GM21360 (cell line): ENCODE results near the gene NDUFAF2.
"Not testable (repeated sequence)": the region's sequence is repeated elsewhere in the genome, so short reads cannot be mapped to it uniquely, and the experiment has no call there.

Experiments used
- ATAC-seq: cut with Tn5 transposase; IDR thresholded peaks from one replicate; pipeline ENCODE4 v1.9.1; 2021; ENCODE audit warnings: mild to moderate bottlenecking, moderate library complexity; ENCODE audit not compliant: unreplicated experiment

NDUFAF2 gene

DNA sequence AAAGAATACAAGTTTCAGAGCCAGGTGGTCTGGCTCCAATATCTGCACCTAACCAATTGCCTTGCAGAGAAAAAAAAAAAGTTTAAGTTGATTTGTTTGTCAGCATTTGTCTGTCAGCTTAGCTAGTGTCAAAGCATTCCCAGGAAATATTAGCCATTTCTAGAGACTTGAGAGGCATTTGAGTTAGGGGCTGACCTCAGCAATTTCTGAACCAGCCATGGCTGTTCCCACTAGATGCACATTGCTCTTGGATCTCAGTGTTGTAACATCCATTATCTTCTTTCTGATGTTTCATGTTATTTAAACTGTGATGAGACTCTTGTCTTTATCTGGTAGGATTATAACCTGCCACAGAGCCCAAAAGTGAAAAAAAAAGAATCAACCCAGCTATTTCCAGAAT lies 102.3 kb downstream of the NDUFAF2 start:
- no peak for ATAC-seq

DNA sequence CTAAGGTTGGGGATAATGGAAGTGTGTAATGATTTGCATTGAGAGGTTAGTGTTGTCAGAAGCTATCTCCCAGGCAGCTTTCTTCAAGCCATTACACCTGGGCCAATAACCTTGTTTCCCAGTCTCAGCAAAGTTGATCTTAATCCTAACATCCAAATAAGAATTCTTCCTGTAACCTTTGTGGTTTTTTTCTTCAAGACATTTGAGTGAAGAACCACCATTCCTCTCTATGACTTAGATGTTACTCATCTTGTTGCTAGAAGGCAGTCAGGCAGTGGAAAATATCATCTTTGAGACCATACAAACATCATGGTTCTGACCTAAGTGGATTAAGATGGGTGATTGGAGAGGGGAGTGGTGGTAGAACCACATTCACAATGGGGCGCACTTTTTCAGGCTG lies 103.5 kb downstream of the NDUFAF2 start:
- no peak for ATAC-seq

DNA sequence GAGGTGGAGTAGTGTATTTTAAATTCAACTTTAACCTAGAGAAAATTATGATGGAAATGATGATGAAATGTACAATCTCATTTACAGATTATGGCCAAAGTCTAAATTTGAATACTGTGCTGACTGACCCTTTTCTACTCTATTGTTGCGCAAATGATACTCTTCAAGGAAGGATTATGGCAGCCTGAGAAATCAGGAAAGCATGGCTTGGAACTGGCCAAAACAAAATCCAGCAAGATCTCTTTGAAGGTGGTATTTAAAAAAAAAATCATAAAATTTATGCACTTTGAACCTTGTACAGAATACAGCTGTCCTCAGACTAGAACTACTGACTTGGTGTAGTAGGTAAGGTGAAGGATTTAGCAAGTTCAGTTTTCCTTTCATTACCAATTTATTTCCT lies 105.3 kb downstream of the NDUFAF2 start:
- no peak for ATAC-seq

DNA sequence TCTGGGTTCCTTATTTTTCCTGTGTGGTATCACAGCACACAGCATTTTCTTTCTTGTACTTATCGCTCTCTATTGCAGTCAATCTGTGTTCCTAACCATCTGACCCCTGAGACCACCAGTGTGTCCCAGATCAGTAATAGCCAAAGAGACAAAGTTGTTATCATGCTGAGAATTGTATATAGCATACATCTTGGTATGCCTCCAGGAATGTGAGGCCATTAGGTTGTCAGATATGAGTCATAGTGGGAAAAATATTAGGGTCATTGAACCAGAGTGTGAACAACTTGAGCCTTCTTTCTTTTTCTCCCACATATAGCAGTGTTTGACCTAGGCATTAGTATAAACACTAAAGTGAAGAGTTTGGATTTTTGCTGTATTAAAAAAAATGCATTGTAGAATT lies 106.3 kb downstream of the NDUFAF2 start:
- ATAC-seq, result no peak

DNA sequence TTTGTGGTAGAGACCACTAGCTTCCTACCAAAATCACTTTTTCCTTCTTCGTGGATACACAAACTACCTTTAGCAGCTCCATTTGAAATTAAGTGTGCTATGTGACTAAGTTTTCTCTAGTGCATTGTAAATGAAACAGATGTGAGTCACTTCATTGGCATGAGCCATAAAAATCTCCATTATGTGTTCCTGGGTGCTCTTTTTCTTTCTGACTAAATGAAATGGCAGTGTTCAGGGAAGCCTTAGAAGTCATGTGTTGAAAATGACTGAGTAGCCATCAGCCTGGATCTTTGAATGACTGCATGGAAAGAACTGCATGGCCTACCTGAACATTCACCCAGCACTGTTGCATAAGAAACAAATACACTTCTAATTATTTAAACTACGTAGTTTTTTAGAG lies 107.9 kb downstream of the NDUFAF2 start:
- no peak for ATAC-seq

DNA sequence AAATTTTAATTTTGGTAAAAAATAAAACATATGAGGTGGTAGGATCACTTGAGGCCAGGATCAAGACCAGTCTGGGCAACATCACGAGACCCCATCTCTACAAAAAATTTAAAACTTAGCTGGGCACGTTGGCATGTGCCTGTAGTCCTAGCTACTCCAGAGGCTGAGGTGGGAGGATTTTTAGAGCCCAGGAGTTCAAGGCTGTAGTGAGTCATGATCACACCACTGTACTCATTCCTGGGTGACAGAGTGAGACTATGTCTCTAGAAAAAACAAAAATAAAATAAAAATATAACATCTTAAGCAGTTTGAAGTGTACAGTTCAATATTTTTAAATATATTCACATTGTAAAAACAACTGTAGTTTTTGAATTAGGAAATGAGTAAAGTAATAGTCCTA lies 108.9 kb downstream of the NDUFAF2 start:
- no peak for ATAC-seq

DNA sequence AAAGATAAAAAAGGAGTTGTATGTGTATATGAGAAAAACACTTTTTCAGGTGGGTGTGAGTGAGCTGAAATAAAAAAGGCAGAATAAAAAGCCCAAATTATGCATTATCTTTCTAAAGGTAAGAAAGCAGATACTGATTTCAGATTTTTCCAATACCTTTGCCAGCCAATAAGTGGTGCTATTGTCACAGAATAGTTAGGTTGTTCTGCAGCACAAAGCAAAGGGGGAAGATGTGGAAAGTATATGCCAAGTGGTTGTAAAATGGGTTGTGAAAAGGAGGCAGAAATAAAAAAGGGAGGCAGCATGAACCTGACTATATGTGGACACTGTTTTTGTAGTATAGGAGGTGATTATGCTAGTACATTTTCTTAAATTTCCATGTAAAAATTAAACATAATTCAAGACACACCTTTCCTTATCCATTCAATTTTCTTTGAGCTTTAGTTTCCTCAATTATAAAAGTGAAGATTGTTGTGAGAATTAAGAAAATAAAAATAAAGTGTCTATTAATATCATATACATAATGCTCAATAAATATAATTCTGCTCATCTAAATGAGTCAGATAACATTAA lies 110.5 kb downstream of the NDUFAF2 start:
- ATAC-seq, result no peak

DNA sequence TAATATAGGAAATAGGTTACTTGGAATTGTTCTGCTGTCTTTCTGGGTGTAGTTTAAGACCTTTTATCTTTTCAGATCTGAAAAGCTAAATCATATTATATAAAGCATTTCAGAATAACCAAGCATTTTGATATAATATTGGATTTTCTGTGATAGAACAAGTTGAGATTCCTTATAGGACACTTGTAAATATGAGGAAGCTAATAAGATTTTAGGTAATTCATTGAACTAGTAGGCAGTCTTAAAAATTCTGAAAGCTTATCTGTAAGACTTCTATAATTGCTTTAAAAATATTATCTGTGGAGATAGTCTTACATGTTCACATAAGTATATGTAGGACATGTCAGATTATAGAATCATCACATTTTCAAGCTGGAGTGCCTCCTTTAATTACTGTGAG lies 114.5 kb downstream of the NDUFAF2 start:
- ATAC-seq, result no peak

DNA sequence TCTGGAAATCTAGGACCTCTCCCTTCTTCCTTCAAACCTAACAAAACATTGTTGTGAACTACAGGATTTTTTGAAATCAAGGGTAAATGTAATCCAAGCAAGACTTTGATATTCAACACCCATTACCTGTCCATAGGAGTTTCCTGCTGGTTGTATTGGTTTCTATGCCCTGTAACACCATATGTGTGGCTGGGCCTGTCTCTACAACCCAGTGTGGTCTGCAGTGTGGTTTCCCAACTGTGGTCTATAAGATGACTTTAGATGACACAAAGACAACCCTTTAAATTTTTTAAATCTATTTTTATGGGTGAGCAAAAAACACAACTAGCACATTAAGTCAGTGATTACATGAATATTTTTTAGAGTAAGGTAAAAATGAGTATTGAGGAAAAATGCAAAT lies 124.1 kb downstream of the NDUFAF2 start:
- ATAC-seq, result no peak

DNA sequence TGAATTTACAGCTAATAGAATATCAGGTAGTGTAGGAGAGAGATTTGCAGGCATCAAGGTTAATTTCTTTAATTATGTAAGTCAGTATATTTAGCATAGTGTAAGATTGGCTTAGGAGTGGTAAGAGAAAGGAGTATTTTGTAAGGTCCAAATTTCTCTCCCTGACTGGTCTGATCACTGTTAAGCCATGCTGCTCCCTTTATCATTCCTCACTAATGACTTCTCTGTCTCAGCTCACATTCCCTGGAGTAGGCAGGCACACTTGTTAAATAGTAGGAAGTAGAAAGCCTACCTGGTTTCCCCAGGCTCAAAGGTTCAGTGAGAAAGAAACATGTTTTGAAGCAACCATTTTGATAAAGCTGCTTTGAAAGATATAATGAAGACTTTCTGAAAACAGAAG lies 126.5 kb downstream of the NDUFAF2 start:
- ATAC-seq, result no peak

DNA sequence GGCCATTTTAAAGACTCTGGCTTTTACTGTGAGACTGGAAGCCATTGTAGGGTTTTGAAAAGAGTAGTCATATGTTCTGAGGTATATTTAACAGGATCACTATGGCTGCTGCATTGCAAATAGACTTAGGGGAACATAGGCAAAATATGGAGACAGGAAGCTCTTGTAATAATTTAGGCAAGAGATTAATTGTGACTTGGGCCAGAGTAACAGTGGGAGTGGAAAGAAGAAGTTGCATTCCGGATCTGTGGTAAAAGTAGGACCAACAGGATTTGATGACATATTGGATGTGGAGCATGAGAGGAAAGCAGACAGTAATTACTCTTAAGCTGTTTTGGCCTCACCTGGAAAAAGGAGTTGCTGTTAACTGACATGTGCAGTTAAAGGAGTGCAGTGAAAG lies 131.6 kb downstream of the NDUFAF2 start:
- ATAC-seq, result no peak

DNA sequence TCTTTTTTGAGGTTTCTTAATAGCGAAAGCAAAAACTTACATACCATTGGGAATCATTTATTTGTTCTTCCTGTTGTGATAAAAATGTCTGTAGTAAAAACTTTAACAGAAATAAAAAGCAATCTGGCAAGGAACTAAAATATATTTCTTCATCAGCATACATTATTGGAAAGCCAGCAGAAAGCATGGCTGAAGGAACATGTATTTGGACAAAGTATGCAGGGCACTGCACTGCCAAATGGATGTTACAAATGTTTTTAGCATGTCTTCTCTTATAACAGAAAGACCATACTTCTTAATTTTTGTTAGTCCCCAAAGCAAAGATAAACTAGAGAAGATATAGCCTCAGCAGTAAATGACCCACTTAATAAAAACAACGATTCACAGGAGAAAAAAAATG lies 136.7 kb downstream of the NDUFAF2 start:
- no peak for ATAC-seq

DNA sequence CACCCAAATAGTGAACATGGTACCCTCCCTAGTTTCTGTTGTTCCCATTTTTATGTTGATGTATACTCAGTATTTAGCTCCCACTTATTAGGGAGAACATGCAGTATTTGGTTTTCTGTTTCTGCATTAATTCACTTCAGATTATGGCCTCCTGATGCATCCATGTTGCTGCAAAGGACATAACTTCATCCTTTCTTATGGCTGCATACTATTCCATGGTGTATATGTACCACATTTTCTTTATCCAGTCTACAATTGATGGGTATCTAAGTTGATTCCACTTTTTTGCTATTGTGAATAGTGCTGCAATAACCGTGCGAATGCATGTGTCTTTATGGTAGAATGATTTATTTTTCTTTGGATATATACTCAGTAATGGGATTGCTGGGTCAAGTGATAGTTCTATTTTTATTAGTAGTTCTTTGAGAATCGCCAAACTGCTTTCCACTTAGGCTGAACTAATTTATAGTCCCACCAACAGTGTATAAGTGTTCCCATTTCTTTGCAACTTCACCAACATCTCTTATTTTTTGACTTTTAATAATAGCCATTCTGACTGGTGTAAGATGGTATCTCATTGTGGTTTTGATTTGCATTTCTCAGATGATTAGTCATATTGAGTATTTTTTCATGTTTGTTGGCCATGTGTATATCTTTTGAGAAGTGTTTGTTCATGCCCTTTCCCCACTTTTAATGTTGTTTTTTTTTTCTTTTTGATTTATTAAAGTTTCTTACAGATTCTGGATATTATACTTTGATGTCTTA lies 137.7 kb downstream of the NDUFAF2 start:
- ATAC-seq, result no peak

DNA sequence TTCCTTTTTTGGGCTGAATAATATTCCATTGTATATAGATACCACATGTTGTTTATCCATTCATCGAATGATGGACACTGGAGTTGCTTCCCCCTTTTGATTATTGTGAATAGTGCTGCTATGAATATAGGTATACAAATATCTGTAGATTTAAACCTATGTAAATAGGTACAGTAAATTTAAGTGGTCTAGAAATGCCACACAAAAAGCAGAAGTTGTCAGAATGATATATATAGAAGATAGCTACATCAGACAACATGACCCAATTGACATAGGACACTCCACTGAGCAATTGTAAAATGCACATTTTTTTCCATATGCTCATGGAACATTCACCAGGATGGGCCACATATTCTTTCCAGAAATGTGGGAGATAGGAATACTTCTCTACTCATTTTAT lies 139.7 kb downstream of the NDUFAF2 start:
- no peak for ATAC-seq

DNA sequence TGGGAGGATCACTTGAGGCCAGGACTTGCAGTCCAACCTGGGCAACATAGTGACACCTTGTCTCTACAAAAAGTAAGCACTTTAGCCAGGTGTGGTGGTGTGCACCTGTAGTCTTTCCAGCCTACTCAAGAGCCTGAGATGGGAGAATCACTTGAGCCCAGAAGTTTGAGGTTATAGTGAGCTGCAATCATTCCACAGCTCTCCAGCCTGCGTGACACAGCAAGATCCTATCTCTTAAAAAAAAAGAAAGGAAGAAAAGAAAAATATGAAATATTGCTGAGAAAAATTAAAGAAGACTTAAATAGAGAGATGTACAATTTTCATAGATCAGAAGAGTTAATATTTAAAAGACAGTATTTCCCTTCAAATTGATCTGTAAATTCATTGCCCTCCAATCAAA lies 140.9 kb downstream of the NDUFAF2 start:
- ATAC-seq, result no peak

DNA sequence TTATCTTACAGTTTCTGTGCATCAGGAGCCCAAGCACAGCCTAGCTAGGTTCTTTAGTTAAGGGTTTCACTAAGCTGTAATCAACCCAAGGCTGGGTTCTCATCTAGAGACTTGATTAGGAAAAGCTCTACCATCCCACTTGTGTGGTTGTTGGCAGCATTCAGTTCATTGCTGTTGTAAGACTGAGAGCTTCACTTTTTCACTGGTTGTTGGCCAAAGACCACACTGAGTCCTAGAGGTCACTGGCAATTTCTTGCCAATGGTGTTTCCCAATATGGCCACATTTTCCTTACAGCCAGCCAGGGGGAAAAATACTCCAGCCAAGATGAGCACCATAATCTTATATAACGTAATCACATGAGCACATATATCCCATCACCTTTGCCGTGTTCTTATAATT lies 142.9 kb downstream of the NDUFAF2 start:
- ATAC-seq, result no peak

DNA sequence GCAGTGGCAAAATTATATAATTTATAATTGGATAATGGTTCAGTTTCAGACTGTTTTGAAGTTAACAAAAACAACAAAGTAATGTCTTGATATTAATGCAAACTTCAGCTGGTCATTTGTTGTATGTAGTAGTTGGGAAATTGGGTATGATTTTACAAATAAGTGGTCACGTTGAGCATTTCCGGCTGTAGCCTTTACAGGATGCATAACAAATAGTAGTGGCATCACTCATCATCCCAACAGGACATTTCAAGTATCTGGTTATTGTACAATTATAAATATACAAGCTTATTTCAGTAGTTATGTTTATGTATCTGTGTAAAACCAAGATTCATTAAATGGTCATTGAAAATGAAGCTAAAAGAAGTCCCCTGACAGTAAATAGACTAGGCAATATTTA lies 144.3 kb downstream of the NDUFAF2 start:
- no peak for ATAC-seq

DNA sequence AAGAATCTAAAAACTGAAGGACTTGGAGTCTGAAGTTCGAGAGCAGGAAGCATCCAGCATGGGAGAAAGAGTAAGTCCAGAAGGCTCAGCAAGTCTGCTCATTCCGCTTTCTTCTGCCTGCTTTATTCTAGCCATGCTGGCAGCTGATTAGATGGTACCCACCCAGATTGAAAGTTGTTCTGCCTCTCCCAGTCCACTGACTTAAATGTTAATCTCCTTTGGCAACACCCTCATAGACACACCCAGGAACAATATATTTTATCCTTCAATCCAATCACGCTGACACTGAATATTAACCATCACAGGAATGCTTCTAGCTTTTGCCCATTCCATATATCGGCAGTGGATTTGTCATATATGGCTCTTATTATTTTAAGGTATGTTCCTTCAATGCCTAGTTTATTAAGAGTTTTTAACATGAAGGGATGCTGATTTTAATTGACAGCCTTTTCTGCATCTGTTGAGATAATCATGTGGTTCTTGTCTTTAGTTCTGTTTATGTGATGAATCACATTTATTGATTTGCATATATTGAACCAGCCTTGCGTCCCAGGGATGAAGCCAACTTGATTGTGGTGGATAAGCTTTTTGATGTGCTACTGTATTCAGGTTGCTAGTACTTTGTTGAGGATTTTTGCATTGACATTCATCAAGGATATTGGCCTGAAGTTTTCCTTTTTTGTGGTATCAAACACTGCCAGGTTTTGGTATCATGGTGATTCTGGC lies 148.2 kb downstream of the NDUFAF2 start:
- not testable (repeated sequence) for ATAC-seq

DNA sequence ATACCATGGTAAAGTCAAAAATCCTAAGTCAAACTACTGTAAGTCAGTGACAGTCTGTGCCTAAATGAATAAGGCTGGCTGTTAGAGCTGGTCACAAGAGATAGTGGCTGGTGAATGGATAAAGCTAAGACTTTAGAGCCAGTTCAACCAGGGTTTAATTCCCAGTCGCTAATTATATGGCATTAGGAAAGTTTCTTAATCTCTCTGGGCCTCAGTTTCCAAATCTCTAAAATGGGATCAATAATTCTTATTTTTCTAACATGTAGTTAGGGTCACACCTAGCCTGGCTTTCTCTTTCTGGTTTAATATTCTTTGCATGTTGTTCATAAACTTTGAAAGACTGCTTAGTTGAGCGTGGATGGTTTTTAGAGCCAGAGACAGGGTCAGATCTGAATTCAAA lies 152.5 kb downstream of the NDUFAF2 start:
- no peak for ATAC-seq

DNA sequence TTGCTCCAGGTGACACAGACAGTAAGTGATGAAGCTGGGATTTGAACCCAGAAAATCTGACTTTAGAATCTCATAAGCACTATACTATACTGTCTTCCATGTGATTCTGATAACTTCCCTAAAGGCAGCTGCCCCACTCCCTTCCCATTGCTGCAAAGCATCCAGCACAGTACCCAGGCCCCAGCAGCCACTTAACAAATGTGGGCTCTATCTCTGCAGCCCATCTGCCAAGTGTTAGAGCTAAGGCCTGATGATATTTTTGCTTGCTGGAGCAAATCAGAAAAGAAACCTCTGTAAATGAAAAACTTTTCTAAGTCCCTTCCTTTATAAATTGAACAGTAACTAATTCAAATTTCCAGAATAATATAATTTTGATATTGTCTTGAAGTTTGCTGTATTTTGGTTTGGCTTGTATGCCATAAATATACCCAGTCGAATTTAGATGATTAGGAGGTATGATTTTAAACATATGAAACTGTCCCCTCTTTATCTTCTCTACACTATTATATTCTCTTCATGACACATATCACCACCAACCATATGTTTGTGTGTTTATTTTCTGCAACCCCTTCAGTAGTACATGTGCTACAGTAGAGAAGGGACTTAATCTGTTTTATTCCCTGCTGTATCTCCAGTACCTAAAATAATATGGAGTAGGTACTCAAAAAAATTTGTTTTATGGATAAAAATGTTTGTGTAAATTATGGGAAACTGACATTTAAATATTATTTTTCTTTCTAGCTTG lies 153.4 kb downstream of the NDUFAF2 start:
- ATAC-seq, result no peak

DNA sequence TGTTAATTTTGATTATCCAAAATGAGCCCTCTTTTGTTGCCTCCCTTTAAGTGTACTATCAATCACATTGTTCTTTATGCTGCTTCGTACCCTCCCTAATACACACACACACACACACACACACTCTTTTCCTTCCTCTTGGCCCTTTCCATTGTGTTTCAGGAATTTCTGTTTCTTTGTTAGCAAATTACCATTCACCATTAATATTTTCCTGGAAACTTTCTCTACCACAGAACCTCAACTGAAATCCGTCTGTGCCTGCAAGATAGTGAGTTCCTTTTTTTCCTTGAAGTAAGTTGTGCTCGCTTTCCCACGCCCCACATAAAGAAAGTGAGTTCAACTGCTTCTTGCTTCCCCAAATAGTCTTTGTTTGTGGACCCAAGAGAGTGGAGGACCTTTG lies 155.4 kb downstream of the NDUFAF2 start:
- ATAC-seq, result no peak

DNA sequence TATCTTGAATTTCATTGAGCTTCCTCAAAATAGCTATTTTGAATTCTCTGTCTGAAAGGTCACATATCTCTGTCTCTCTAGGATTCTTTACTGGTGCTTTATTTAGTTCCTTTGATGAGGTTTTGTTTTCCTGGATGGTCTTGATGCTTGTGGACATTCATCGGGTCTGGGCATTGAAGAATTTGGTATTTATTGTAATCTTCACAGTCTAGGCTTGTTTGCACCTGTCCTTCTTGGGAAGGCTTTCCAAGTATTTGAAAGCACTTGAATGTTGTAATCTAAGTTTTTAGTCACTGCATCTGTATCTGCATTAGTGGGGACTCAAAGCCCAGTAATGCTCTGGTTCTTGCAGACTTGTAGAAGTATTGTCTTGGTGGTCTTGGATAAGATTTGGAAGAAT lies 169.4 kb downstream of the NDUFAF2 start:
- no peak for ATAC-seq
